WERI-Rb-1 (cell line): Measurements from ENCODE around the gene ANKH.
"Not testable (repeated sequence)": the region's sequence is repeated elsewhere in the genome, so short reads cannot be mapped to it uniquely, and the experiment has no call there.

Source experiments
- DNase-seq: peaks from one replicate; pipeline ENCODE4 v3.0.0-alpha.2; 2020
- H3K27ac ChIP-seq: fragments of 250-450 bp; sonication (Bioruptor Pico); 2 replicates; pipeline ENCODE4 v1.5.1; 2020; ENCODE audit warnings: mild to moderate bottlenecking, moderate library complexity
- H3K27me3 ChIP-seq: fragments of 250-450 bp; sonication (Bioruptor Pico); 2 replicates; pipeline ENCODE4 v1.5.1; 2021; ENCODE audit warnings: mild to moderate bottlenecking, low read depth, moderate library complexity; ENCODE audit not compliant: insufficient read depth, severe bottlenecking
- H3K36me3 ChIP-seq: fragments of 250-450 bp; sonication (Bioruptor Pico); 2 replicates; pipeline ENCODE4 v1.5.1; 2020; ENCODE audit warnings: mild to moderate bottlenecking, moderate library complexity
- H3K4me3 ChIP-seq: 2 replicates; pipeline ENCODE4 v1.5.1; 2011; ENCODE audit warnings: low read depth, mild to moderate bottlenecking, control low read depth, low read length
- H3K9me3 ChIP-seq: fragments of 250-450 bp; sonication (Bioruptor Pico); 2 replicates; pipeline ENCODE4 v1.5.1; 2021; ENCODE audit warnings: mild to moderate bottlenecking, moderate library complexity; ENCODE audit not compliant: severe bottlenecking
- TF ChIP-seq, protein P1 (sequence below): IDR thresholded peaks from 2 replicates; pipeline ENCODE4 v1.5.1; 2011; ENCODE audit warnings: low read depth, mild to moderate bottlenecking, control low read depth, inconsistent platforms, low read length

The ANKH gene

GRCh38 chr5:14810282-14810681 lies 61.3 kb downstream of the ANKH start:
- Histone ChIP-seq H3K4me3 (no peak overlapping the region), H3K27ac (no peak overlapping the region)
- DNase-seq, result no peak

GRCh38 chr5:14809369-14810155 lies 62.0 kb downstream of the ANKH start:
- Histone ChIP-seq H3K4me3 (no peak overlapping the region), H3K9me3 (no peaks in the 10 kb centered on the region), H3K27ac (no peak overlapping the region), H3K36me3 (peaks cover 5% of the 10 kb centered on the region), H3K27me3 (no peaks in the 10 kb centered on the region)
- no peak for DNase-seq
- TF ChIP-seq, protein P1, sequence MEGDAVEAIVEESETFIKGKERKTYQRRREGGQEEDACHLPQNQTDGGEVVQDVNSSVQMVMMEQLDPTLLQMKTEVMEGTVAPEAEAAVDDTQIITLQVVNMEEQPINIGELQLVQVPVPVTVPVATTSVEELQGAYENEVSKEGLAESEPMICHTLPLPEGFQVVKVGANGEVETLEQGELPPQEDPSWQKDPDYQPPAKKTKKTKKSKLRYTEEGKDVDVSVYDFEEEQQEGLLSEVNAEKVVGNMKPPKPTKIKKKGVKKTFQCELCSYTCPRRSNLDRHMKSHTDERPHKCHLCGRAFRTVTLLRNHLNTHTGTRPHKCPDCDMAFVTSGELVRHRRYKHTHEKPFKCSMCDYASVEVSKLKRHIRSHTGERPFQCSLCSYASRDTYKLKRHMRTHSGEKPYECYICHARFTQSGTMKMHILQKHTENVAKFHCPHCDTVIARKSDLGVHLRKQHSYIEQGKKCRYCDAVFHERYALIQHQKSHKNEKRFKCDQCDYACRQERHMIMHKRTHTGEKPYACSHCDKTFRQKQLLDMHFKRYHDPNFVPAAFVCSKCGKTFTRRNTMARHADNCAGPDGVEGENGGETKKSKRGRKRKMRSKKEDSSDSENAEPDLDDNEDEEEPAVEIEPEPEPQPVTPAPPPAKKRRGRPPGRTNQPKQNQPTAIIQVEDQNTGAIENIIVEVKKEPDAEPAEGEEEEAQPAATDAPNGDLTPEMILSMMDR, result no peak

More at GRCh38 chr5:14810282-14810681, 61.3 kb downstream of the ANKH start:
- TF ChIP-seq, protein P1, result no peak
- Histone ChIP-seq H3K36me3 (peaks cover 5% of the 10 kb centered on the region), H3K27me3 (no peaks in the 10 kb centered on the region), H3K9me3 (no peaks in the 10 kb centered on the region)

DNA sequence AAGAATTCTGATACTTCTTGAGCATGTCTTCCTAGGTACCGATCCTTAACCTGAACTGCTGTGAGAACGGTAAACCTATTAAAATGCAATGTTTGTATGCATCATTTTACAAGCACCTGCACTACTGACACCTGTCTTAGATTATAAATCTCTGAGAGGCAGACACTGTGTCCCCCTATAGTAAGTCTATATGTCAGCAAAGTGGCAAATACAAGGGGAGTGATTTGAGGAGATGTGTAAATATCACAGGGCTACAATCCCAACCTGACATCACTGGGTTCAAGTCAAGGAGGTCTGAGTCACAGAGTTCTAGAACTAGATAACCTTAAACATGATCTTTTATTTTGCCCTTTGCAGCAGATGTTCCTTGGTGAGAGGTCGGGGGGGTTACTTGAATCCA lies 64.1 kb downstream of the ANKH start:
- Histone ChIP-seq H3K9me3 (no peaks in the 10 kb centered on the region), H3K36me3 (peaks cover 9% of the 10 kb centered on the region), H3K27me3 (no peaks in the 10 kb centered on the region), H3K4me3 (no peak overlapping the region), H3K27ac (no peak overlapping the region)
- TF ChIP-seq, protein P1, result no peak
- DNase-seq, result no peak

DNA sequence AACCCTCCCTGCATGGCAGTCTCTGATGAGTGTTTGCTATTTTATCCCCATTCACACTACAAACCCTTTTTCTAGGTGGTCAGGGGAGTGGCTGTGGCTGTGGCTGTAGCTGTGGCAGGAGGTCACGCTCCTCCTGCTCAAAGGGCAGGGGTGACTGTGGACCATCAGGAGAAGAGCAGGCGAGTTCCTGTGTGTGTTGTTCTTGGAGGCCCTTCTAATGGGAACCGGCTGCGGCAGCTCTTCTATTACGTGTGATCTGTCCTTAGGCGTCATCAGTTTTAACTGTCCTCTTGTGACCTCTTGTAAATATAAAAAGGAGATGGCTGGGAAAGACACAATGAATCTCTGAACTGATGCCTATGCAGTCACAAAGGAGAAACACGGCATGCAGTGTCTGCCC lies 65.1 kb downstream of the ANKH start:
- no peaks in the 10 kb centered on the region for H3K27me3 ChIP-seq
- no peaks in the 10 kb centered on the region for H3K9me3 ChIP-seq
- no peak overlapping the region for H3K27ac ChIP-seq
- DNase-seq, result no peak
- H3K4me3 ChIP-seq, result no peak overlapping the region
- TF ChIP-seq, protein P1, result no peak
- H3K36me3 ChIP-seq, result peaks cover 13% of the 10 kb centered on the region

- H3K9me3 ChIP-seq, result no peaks in the 10 kb centered on the region
- H3K4me3 ChIP-seq, result no peak overlapping the region
- no peaks in the 10 kb centered on the region for H3K27me3 ChIP-seq
- H3K27ac ChIP-seq, result no peak overlapping the region
- DNase-seq, result no peak
- TF ChIP-seq, protein P1, result no peak
- H3K36me3 ChIP-seq, result peaks cover 8% of the 10 kb centered on the region
These were observed 69.0 kb downstream of the ANKH start for GRCh38 chr5:14802541-14802940.

GRCh38 chr5:14801792-14802191 lies 69.8 kb downstream of the ANKH start:
- no peaks in the 10 kb centered on the region for H3K27me3 ChIP-seq
- H3K36me3 ChIP-seq, result peaks cover 8% of the 10 kb centered on the region
- DNase-seq, result no peak
- no peak overlapping the region for H3K4me3 ChIP-seq
- TF ChIP-seq, protein P1, result no peak
- no peak overlapping the region for H3K27ac ChIP-seq
- no peaks in the 10 kb centered on the region for H3K9me3 ChIP-seq

GRCh38 chr5:14797385-14797784 lies 74.2 kb downstream of the ANKH start:
- DNase-seq, H3K27me3 ChIP-seq, H3K27ac ChIP-seq, H3K4me3 ChIP-seq, H3K9me3 ChIP-seq, H3K36me3 ChIP-seq: not testable (repeated sequence)
